Activated CD8-positive, alpha-beta memory T cell treated with anti-CD3 and anti-CD28 coated beads, Interleukin-2, amount 50 U/mL, for 24 hours (primary cell): ENCODE data around the gene TUBA4B.
"Not testable (repeated sequence)": the region's sequence is repeated elsewhere in the genome, so short reads cannot be mapped to it uniquely, and the experiment has no call there.

Experiments
- DNase-seq: peaks from one replicate; pipeline ENCODE4 v3.0.0-alpha.2; 2020; ENCODE audit errors: extremely low read depth

The TUBA4B gene

DNA sequence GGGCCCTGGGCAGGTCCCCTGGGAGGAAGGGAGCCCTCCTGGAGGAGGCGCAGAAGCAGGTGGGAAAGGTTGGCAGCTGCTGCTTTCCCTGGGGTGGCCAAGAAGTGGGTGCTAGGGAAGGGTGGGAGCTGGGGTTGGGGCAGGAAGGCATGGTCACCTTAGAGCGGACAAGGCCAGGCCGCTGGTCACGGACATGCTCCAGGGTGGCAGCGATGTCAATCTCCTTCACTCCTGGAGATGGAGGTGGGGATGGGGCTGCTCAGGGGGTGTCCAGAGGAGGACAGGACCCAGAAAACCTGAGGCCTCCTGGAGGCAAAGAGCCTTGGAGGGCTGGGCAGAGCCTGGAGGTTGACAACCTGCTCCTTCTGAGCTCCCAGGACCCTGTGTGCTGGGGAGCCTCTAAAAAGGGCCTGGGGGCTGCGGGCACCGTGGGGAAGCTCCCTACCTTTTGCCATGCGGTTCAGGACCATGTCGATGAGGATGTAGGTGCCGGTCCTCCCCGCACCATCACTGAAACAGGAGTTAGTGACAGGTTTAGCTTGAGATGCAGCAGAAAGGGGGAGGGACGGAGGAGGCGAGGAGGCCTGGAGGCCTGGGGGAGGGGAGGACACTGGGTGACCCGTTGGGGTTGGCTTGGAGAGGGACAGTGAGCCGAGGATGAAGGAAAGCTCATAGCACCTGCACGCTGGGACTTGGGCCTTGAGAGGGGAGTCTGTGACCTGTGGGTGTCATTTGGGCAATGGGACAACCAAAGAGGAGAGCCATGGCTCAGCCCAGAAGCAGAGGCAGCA is 37.5 kb downstream of the TUBA4B start:
- no peak for DNase-seq

DNA sequence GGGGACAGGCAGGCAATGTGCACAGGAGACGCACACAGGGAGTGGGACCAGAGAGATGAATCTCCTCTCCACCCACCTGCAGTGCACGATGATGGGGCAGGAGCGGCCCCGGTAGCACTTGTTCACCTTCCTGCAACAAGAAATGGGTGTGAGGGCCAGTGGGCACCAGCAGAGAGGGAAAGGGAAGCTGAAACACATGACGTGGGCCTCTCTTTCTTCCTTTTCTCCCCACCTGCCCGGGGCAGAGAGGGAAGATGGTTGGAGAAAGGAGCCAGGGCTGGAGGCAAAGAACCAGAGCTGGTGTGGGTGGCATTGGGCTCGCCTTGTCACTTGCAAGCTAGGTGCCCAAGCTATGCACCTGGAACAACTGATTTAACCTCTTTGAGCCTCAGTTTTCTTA is 38.4 kb downstream of the TUBA4B start:
- no peak for DNase-seq

- DNase-seq = no peak
These were observed 39.0 kb downstream of the TUBA4B start for GRCh38 chr2:219291910-219292490.

DNA sequence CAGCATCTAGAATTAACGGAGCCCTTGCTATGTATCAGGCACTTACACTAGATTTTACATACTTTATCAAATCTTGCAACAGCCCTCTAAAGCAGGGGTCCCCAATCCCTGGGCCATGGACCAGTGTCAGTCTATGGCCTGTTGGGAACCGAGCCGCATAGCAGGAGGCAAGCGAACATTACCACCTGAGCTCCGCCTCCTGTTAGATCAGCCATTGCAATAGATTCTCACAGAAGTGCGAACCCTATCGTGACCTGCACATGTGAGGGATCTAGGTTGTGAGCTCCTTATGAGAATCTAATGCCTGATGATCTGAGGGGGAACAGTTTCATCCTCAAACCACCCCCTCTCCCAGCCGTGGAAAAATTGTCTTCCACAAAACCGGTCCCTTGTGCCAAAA is 39.6 kb downstream of the TUBA4B start:
- DNase-seq = no peak

DNA sequence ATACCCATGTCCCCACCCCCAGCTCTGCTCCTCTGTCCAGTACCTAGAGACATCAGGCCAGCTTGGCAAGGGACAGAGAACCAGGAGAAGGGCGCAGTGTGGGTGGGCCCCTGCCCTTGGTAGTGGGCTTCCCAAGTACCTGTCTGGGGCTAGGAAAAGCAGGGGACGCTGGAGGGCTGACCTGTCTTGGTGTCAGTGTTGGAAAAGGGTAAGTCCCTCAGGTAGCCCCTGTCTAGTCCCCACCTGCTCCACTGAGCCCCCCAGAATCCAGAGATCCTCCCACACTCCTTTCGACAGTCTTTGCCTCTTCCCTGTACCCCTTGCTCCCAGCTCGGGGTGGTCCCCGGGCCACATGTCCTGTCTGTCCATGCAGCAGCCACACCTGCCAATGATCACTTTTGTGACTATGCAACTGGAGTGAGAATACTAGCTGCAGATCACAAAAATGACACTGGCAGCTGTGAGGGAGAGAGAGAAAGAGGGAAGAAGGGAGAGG is 40.7 kb downstream of the TUBA4B start:
- no peak for DNase-seq

DNA sequence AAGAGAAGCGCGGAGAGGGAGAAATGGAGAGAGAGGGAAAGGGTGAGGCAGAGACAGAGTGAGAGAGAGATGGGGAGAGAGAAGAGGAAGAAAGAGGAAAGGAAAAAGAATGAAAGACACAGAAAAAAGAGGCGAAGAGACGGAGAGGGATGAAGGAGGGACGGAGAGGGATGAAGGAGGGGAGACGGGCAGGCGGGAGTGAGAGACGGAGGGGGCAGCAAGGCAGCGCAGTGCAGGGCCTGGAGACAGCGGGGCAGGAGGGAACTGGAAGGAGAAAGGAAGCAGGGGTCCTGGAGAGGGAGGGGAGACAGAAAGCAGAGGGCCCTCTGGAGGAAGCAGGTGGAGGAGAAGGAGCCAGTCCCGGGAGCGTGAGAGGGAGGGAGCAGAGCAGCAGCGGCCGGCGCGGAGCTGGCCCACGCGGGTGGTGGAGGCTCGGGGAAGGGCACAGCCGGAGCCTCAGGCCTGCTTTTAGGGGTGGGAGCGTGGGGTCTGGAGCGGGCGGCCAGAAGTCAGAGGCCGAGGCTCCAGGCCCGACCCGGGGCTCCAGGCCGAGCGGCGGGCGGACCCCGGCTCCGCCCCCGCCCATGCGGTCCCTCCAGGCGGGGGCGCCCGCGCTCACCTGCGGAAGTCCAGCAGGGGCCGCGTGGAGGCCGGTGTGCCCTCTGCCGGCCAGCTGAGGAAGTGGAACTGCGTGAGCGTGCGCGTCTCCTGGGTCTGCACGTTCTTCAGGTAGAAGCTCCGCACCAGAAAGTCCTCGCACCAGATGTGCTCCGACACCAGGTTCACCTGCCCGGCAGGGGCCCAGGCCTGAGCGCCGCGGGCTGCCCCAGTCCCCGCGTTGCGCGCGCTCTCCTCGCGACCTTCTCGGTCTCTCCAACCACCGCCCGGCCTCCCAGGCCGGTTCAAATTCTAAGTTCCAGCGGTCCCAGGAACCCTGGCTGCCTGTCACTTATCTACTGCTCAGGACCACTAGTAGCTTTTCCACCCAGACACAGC is 41.6 kb downstream of the TUBA4B start:
- peak; percentile 65 for DNase-seq

GRCh38 chr2:219296142-219296541 is 43.1 kb downstream of the TUBA4B start:
- no peak for DNase-seq

- no peak for DNase-seq
These were observed 43.8 kb downstream of the TUBA4B start for GRCh38 chr2:219296631-219297391.

DNA sequence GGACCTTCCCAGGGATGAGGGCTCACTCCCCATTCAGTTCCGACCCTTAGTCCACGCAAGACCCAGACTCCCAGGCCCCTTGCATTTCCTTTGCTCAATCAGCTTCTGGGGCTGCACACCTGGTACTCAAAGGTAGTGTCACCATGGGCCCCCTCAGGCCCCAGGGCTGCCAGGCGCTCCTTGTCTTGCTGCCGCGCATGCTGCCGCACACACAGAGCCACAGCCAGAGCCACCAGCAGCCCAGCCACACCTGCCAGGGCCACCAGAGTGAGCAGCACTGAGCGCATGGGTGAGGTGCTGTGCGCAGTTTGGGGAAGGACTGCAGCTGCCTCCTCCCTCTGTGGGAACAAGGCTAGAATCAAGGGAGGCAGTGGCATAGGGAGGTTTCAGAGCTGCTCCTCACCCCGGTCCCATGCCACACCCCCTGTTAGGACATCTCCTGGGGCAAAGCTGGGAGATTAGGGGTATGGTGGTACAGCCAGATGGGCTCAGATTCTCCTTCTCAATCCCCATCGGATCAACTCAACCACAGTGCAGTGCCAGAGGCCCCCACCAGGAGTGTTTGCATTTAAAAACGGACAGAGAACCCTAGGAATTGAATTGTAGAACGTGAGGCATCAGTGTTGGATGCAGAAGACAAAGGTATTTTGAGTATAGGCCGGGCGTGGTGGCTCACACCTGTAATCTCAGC is 44.9 kb downstream of the TUBA4B start:
- DNase-seq = no peak

- peak; percentile 79 for DNase-seq
These were observed 45.8 kb downstream of the TUBA4B start for GRCh38 chr2:219298759-219299371.

- no peak for DNase-seq
These were observed 46.3 kb downstream of the TUBA4B start for GRCh38 chr2:219299372-219299760.

- no peak for DNase-seq
These were observed 47.0 kb downstream of the TUBA4B start for GRCh38 chr2:219300022-219300421.

GRCh38 chr2:219302412-219302968 is 49.4 kb downstream of the TUBA4B start:
- DNase-seq = no peak

DNA sequence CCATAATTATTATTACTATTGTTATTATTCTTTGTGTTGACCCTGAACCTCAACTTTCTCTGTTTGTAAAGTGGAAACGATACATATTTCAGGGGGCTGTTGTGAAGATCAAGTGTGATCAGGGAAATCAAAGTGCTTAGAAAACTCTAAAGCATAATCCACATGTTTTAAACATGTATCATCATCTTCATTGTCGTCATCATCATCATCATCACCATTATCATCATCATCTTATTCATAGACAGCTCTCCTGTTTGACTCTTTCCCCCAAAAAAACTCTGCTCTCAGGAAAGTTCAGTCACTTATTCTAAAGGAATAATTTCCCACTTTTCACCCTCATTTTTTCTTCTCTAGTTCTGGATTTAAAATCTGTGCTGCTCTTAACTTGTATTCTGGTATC is 51.2 kb downstream of the TUBA4B start:
- no peak for DNase-seq

DNA sequence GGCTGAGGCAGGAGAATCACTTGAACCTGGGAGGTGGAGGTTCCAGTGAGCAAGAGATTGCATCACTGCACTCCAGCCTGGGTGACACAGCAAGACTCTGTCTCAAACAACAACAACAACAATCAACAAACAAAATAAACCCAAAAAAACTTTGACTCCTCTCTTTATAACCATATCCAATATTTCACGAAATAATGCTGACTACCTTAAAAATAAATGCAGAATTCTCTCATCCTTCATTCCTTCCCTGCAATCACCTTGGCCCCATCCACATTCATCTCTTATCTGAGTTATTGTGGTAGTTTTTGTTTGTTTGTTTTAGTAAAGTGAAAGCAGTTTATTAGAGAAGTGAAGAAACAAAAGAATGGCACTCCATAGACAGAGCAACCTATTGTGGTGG is 53.0 kb downstream of the TUBA4B start:
- no peak for DNase-seq

DNA sequence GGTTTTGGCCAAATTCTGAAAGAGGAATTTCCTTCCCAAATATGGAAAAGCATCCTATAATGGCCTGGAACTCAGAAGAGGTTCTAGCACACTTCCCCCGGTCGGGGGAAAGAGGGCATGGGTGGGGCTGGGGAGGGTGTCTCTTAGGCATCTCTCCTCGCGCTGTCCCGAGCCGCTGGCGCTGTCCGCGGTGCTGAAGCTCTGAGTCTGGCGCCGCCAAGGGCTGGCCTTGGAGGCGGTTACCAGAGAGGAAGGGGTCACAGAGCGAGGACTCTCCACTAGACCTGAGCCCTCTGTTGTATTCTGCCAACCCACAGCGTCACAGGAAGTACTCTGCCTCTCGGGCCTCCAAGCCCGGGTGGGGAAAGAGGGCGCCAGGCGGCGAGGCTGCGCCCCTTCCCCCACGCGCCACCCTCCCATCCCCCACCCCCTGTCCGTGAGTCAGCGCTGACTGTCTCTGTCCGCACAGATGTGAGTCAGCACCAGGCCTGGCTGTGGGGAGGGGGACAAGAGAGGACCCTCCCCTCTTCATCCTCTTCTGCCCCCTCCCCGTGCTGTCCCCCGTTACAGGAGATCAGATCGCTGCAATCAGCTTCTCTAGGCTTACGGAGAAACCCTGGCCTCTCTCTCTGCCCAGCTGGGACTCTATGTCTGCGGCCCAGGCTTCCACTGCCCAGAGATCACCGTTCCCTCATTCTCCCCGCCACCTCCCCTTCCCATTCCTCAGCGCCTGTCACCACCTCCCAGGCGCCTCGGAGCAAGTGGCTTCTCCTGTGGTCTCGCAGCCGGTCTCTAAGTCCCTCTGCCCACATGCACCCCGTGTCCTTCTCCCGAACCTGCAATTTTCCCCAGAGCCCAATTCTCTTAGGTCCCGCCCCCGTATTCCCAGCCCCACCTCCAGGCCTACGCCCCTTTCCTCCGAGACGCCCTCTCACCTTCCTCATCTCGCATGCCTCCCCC is 55.4 kb downstream of the TUBA4B start:
- DNase-seq = no peak

GRCh38 chr2:219309278-219309677 is 56.2 kb downstream of the TUBA4B start, which contains the start of gene PTPRN:
PTPRN (minus strand) TSS chr2:219309401; CDS start chr2:219309332, 69 bp downstream.
- DNase-seq = no peak

GRCh38 chr2:219312683-219313263 is 59.7 kb downstream of the TUBA4B start:
- not testable (repeated sequence) for DNase-seq
